B cell (primary cell): ENCODE data around the gene ETFA. TPM values are rescaled to one million over a fixed set of nuclear protein-coding genes. Genes with fewer than 3 reads are reported as not detected.
A peak's percentile ranks its signal among the peaks of the same experiment; 100 is the strongest.

ENCODE experiments used
- ATAC-seq: fragments of 200-7000 bp; cut with Tn5 transposase; one replicate; pipeline ENCODE4 v1.10.0; 2021; ENCODE audit warnings: low read depth, mild to moderate bottlenecking, moderate number of reproducible peaks, moderate library complexity
- CTCF ChIA-PET: fragments of 350-600 bp; sonication (Branson Sonifier 250); formaldehyde crosslinking; loops from one replicate; lab custom pipeline; 2021; ENCODE audit warnings: antibody characterized with exemption, inconsistent platforms; lab: Charles Lee
- POLR2A ChIA-PET: fragments of 350-600 bp; sonication (Branson Sonifier 250); formaldehyde crosslinking; loops from one replicate; lab custom pipeline; 2021; ENCODE audit warnings: antibody characterized with exemption; lab: Charles Lee
- DNase-seq: peaks from one replicate; pipeline ENCODE4 v3.0.0; 2013
- H2AFZ ChIP-seq: 2 replicates; pipeline ENCODE4 v1.6.1; 2012; ENCODE audit warnings: mild to moderate bottlenecking, low read depth, low read length; ENCODE audit not compliant: insufficient read depth, poor library complexity, severe bottlenecking
- H3K27ac ChIP-seq, 2 donors: 1 replicate in 1 of 2; 2 replicates in 1 of 2; pipeline ENCODE4 v1.5.1; 2012 to 2013; ENCODE audit warnings: low read length in 2 of 2, mild to moderate bottlenecking in 2 of 2, moderate library complexity in 1 of 2
- H3K27me3 ChIP-seq, 4 experiments: fragments of 200-600 bp in 1 of 4; sonication (generic) in 1 of 4; replicated peaks in 1 of 4; 1 replicate in 2 of 4; 2 replicates in 2 of 4; pipeline versions ENCODE4 v1.6.1 to v1.7.0; 2013 to 2016; ENCODE audit warnings: low read length in 3 of 4, mild to moderate bottlenecking in 2 of 4, mixed read lengths in 1 of 4, moderate library complexity in 1 of 4; ENCODE audit not compliant: insufficient read depth in 4 of 4, control insufficient read depth in 3 of 4; ENCODE audit errors: control extremely low read depth in 1 of 4
- H3K36me3 ChIP-seq, 2 experiments: replicated peaks in 1 of 2; 1 replicate in 1 of 2; 2 replicates in 1 of 2; pipeline versions ENCODE4 v1.6.1 to v1.7.1; 2013; ENCODE audit warnings: low read length in 1 of 2; ENCODE audit not compliant: insufficient read depth in 2 of 2, control insufficient read depth in 1 of 2; ENCODE audit errors: control extremely low read depth in 1 of 2, extremely low read depth in 1 of 2
- H3K4me1 ChIP-seq, 2 donors: fragments of 200-600 bp in 1 of 2; sonication (generic) in 1 of 2; 1 replicate in 1 of 2; 2 replicates in 1 of 2; pipeline versions ENCODE4 v1.5.1 to v1.6.1; 2013 to 2017; ENCODE audit warnings: low read length in 2 of 2; ENCODE audit not compliant: control insufficient read depth in 2 of 2, insufficient read depth in 2 of 2
- H3K4me2 ChIP-seq: replicated peaks from 2 replicates; pipeline ENCODE3; 2012; ENCODE audit warnings: mild to moderate bottlenecking, low read depth, low read length; ENCODE audit not compliant: poor library complexity, severe bottlenecking
- H3K4me3 ChIP-seq, 5 experiments: fragments of 200-600 bp in 1 of 5; sonication (generic) in 1 of 5; 1 replicate in 3 of 5; 2 replicates in 2 of 5; pipeline versions ENCODE4 v1.5.1 to v1.7.0; 2011 to 2016; ENCODE audit warnings: low read length in 4 of 5, mild to moderate bottlenecking in 4 of 5, low read depth in 2 of 5, control low read depth in 1 of 5, moderate library complexity in 1 of 5; ENCODE audit not compliant: insufficient read depth in 1 of 5; ENCODE audit errors: control extremely low read depth in 1 of 5, extremely low read depth in 1 of 5
- H3K79me2 ChIP-seq: fragments of 200-600 bp; sonication (generic); one replicate; pipeline ENCODE4 v1.6.0; 2016; ENCODE audit warnings: low read length; ENCODE audit not compliant: control insufficient read depth, insufficient read depth
- H3K9ac ChIP-seq: fragments of 200-600 bp; sonication (generic); 2 replicates; pipeline ENCODE4 v1.6.1; 2017; ENCODE audit warnings: mild to moderate bottlenecking, low read length, moderate library complexity
- H3K9me3 ChIP-seq, 3 donors: one replicate each; pipeline versions ENCODE4 v1.6.1 to v1.7.1; 2013; ENCODE audit warnings: low read length in 2 of 3; ENCODE audit not compliant: control insufficient read depth in 2 of 3, insufficient read depth in 1 of 3; ENCODE audit errors: control extremely low read depth in 1 of 3
- H4K20me1 ChIP-seq: 2 replicates; pipeline ENCODE4 v1.6.0; 2012; ENCODE audit warnings: mild to moderate bottlenecking, low read length; ENCODE audit not compliant: insufficient read depth, control insufficient read depth, poor library complexity, severe bottlenecking
- H3K27ac Mint-ChIP-seq: one replicate; pipeline ENCODE4 v1.8.0; 2021; ENCODE audit warnings: mixed read lengths
- H3K27me3 Mint-ChIP-seq: one replicate; pipeline ENCODE4 v1.8.0; 2021; ENCODE audit warnings: mixed read lengths
- H3K4me1 Mint-ChIP-seq: one replicate; pipeline ENCODE4 v1.8.0; 2021; ENCODE audit warnings: mixed read lengths
- H3K4me3 Mint-ChIP-seq: one replicate; pipeline ENCODE4 v1.8.0; 2021; ENCODE audit warnings: mixed read lengths
- H3K9me3 Mint-ChIP-seq: one replicate; pipeline ENCODE4 v1.8.0; 2022; ENCODE audit warnings: mixed read lengths; ENCODE audit not compliant: insufficient read depth
- EZH2 ChIP-seq: IDR thresholded peaks from 2 replicates; pipeline ENCODE4 v1.6.1; 2012; ENCODE audit warnings: borderline replicate concordance, low read depth, mild to moderate bottlenecking, moderate library complexity, low read length; ENCODE audit not compliant: insufficient read depth, poor library complexity, severe bottlenecking
- whole genome bisulfite sequencing: methylation state at CpG from one replicate; pipeline ENCODE4 v1.1.5; 2013; ENCODE audit warnings: missing lambda C conversion rate; ENCODE audit not compliant: insufficient coverage; 5-methylcytosine and 5-hydroxymethylcytosine counted together
- intact Hi-C: fragments of 100-400 bp; cut with micrococcal nuclease; formaldehyde crosslinking; loops from one replicate; pipeline ENCODE4 v1.10.0; 2022
- polyA plus RNA-seq: library from polyadenylated mRNA; depleted of rRNA; stranded (reverse); fragments of >200 nt; gene quantifications from 2 replicates; pipeline ENCODE4 v1.2.3, GENCODE V29; 2012
- total RNA-seq, 2 donors: library from RNA; stranded (reverse); fragments of 120-200 nt in 1 of 2; gene quantifications; 1 replicate in 1 of 2; 2 replicates in 1 of 2; pipeline versions ENCODE4 v1.2.3 to v1.2.4, GENCODE V29; 2013 to 2022
- TF ChIP-seq, protein P1 (sequence below): fragments of 200-600 bp; IDR thresholded peaks from one replicate; pipeline ENCODE4 v1.8.0; 2022; ENCODE audit warnings: antibody characterized with exemption, mild to moderate bottlenecking

The ETFA gene
- total and polyA plus RNA-seq, 2 donors (not counting 1 experiment from before 2014, with no cell fraction given) = 34.9 to 68.8 TPM

DNA sequence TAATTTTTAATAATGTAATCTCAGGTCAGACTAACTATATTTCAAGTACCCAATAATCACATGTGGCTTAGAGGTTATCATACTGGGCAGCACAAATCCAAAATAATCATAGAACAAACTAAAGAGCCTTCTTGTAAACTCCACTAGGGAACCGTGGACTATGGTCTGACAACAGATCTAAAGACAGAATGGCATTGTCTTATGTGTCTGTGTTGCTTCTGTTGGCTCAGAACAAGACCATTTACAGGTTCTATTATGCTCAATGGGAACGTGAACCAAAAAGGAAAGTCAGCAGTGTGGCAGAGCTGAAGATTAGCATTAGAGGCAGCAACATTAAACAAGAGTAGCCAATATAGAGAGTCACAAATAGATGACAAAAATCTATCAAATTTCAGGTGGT lies 74.9 kb downstream of the ETFA start:
- H3K36me3 ChIP-seq = no peaks in the 10 kb centered on the region
- H3K4me2 ChIP-seq = no peak overlapping the region
- no peaks in the 10 kb centered on the region for H3K4me1 ChIP-seq
- no peak overlapping the region for H3K27ac Mint-ChIP-seq
- TF ChIP-seq, protein P1, sequence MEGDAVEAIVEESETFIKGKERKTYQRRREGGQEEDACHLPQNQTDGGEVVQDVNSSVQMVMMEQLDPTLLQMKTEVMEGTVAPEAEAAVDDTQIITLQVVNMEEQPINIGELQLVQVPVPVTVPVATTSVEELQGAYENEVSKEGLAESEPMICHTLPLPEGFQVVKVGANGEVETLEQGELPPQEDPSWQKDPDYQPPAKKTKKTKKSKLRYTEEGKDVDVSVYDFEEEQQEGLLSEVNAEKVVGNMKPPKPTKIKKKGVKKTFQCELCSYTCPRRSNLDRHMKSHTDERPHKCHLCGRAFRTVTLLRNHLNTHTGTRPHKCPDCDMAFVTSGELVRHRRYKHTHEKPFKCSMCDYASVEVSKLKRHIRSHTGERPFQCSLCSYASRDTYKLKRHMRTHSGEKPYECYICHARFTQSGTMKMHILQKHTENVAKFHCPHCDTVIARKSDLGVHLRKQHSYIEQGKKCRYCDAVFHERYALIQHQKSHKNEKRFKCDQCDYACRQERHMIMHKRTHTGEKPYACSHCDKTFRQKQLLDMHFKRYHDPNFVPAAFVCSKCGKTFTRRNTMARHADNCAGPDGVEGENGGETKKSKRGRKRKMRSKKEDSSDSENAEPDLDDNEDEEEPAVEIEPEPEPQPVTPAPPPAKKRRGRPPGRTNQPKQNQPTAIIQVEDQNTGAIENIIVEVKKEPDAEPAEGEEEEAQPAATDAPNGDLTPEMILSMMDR = no peak
- no peak for TF ChIP-seq EZH2
- H3K4me1 Mint-ChIP-seq = no peaks in the 10 kb centered on the region
- no peak overlapping the region for H3K27ac ChIP-seq
- H3K9ac ChIP-seq = no peak overlapping the region
- no peaks in the 10 kb centered on the region for H3K79me2 ChIP-seq
- no peaks in the 10 kb centered on the region for H3K9me3 ChIP-seq
- H3K9me3 Mint-ChIP-seq = no peaks in the 10 kb centered on the region
- CTCF ChIA-PET = interaction anchor here (0.8 to 2.4 kb wide), 9 partner anchors 8 to 796 kb away, joined by 3 to 13 read pairs (median 3); partner anchors contain the start of gene ISL2
- no peaks in the 10 kb centered on the region for H3K27me3 Mint-ChIP-seq
- H3K27me3 ChIP-seq = no peaks in the 10 kb centered on the region
- H2AFZ ChIP-seq = no peak overlapping the region
- no peak for DNase-seq
- POLR2A ChIA-PET = no interaction called here
- no peak overlapping the region for H3K4me3 ChIP-seq
- intact Hi-C loops = loop anchor here (5.0 to 10.0 kb wide), 3 partner anchors 48 to 796 kb away; no protein-coding TSS in a partner anchor
- no peak overlapping the region for H3K4me3 Mint-ChIP-seq
- no peaks in the 10 kb centered on the region for H4K20me1 ChIP-seq
- ATAC-seq = no peak
- 100% methylated on average over 1 of the region's 2 CpGs for WGBS

- WGBS = 60% methylated on average over 1 of the region's 3 CpGs
- DNase-seq (peak; percentile 45), ATAC-seq (peak; percentile 21)
- no peaks in the 10 kb centered on the region for H3K4me1 ChIP-seq
- CTCF ChIA-PET = interaction anchor here (0.6 to 2.4 kb wide), 20 partner anchors 8 to 797 kb away, joined by 3 to 13 read pairs (median 3); partner anchors contain the start of gene ISL2
- no peaks in the 10 kb centered on the region for H4K20me1 ChIP-seq
- Mint-ChIP-seq H3K27ac (no peak overlapping the region), H3K27me3 (no peaks in the 10 kb centered on the region), H3K4me3 (no peak overlapping the region), H3K4me1 (no peaks in the 10 kb centered on the region), H3K9me3 (no peaks in the 10 kb centered on the region)
- no peaks in the 10 kb centered on the region for H3K79me2 ChIP-seq
- POLR2A ChIA-PET = no interaction called here
- H3K4me3 ChIP-seq = no peak overlapping the region
- H3K9me3 ChIP-seq = no peaks in the 10 kb centered on the region
- no peaks in the 10 kb centered on the region for H3K27me3 ChIP-seq
- intact Hi-C loops = loop anchor here (2.0 to 10.0 kb wide), 4 partner anchors 49 to 797 kb away; no protein-coding TSS in a partner anchor
- no peak overlapping the region for H3K4me2 ChIP-seq
- H2AFZ ChIP-seq = no peak overlapping the region
- H3K27ac ChIP-seq = no peak overlapping the region
- no peak overlapping the region for H3K9ac ChIP-seq
- no peak for TF ChIP-seq EZH2
- TF ChIP-seq, protein P1 = peak; percentile 65
- peaks cover 0 to 7% of the 10 kb centered on the region in 2 experiments for H3K36me3 ChIP-seq
Measured at GRCh38 chr15:76235186-76235826, 76.0 kb downstream of the ETFA start.
